Occipital lobe (tissue), 2 donors: Measurements from ENCODE around the gene TASOR. TPM values are rescaled to one million over a fixed set of nuclear protein-coding genes. Genes with fewer than 3 reads are reported as not detected.
A peak's percentile ranks its signal among the peaks of the same experiment; 100 is the strongest.
"Not testable (repeated sequence)": the region's sequence is repeated elsewhere in the genome, so short reads cannot be mapped to it uniquely, and the experiment has no call there.

Experiments used
- DNase-seq: peaks from one replicate; lab custom pipeline; 2025; lab: John Stamatoyannopoulos, UW
- total RNA-seq: library from RNA; depleted of rRNA; stranded (reverse); fragments of >200 nt; gene quantifications from one replicate; pipeline ENCODE4 v1.2.3, GENCODE V29; 2014

TASOR gene, protein sequence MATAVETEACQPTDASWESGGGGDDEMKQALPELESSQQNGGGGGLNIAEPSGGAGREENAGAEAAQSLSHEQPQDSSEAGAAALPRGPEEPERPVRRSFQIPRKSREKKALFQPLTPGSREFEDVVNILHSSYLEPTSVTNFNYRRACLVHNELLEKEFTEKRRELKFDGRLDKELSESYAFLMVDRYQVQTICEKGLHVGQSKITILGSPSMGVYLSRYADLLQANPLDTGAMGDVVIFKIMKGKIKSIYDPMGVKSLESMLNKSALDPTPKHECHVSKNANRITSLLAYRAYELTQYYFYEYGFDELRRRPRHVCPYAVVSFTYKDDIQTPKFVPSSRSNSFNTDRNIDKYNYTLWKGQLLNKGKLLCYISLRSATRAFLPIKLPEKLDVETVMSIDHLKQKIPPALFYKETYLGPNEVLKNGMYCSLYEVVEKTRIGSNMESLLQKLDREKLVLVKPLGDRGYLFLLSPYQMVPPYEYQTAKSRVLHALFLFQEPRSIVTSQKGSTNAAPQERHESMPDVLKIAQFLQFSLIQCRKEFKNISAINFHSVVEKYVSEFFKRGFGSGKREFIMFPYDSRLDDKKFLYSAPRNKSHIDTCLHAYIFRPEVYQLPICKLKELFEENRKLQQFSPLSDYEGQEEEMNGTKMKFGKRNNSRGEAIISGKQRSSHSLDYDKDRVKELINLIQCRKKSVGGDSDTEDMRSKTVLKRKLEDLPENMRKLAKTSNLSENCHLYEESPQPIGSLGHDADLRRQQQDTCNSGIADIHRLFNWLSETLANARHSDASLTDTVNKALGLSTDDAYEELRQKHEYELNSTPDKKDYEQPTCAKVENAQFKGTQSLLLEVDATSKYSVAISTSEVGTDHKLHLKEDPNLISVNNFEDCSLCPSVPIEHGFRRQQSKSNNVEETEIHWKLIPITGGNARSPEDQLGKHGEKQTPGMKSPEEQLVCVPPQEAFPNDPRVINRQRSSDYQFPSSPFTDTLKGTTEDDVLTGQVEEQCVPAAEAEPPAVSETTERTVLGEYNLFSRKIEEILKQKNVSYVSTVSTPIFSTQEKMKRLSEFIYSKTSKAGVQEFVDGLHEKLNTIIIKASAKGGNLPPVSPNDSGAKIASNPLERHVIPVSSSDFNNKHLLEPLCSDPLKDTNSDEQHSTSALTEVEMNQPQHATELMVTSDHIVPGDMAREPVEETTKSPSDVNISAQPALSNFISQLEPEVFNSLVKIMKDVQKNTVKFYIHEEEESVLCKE (N-terminal part only)
- 213 TPM for total RNA-seq

DNA sequence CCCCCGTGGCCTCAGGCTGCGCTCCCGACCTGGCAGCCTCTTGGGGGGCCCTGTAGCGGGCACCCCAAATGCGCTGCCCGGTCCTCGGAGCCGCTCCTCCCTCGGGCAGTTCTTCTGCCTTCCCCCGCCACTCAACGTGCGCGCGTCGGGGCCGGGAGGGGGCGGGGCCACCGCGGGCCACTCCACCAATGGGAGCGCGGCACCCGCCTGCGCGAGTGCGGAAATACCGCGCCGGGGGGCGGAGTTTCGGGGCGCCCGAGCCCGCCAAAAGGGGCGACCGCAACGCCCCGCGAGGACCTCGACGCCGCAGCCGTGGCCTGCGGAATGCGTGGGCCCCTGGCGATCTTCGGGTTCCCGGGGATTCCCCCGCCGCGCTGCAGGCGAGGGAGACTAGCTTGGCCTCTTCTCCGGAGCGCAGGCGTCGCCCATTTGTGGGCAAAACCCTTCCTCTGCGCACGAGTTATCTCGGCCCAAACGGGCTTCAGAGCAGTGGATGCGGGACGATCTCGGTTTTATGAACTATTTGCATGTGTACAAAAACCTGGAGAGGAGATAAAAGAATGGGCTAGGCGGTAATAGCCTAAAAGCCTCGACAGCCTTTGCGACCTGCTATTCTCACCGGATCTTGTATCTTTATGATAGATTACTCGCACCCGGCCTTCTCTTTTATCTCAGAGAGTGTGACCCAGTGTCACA, at the start of gene TASOR:
Gene TASOR (minus strand): TSS at position 144 of the 696 bp plus-strand sequence. CDS start 259 bp downstream, outside the sequence.
- DNase-seq = peak; percentile 72

DNA sequence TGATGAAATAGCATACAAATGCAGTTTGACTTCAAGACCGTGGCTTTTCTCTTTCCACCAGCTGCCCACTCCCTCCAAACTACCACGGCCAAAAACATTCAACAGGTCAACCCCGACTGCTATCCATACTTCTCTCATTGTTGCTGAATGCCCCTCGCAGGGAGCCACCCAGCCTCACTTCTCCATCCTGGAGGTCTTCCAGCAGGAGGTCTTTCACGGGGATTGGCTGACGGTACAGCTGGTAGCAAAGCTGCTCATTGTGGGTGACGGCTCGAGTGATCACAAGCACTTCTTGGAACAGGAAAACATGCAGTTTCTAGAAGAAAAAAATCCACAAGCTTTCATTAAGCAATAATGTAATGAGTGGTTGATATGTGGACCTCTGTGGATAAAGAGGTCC, 49.0 kb upstream of the TASOR start:
- no peak for DNase-seq

DNA sequence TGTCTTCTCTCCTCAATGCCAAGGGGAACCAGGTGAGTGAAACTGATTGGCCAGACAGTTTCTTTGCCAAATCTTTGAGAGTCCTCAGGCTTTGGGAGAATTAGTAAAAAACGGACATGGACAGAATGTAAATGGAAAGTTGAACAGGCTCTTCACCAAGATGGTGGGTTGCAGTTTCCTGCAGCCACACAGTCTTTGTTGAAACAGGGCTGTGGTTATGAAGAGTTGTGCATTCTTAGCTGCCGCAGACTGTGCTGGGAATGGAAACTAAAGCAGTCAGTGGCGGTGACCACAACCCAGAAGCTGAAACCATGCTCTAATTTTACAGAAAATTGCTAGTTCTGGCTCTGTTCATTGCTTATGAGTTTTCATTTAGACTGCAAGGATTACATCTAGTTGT, 42.1 kb upstream of the TASOR start:
- no peak for DNase-seq

DNA sequence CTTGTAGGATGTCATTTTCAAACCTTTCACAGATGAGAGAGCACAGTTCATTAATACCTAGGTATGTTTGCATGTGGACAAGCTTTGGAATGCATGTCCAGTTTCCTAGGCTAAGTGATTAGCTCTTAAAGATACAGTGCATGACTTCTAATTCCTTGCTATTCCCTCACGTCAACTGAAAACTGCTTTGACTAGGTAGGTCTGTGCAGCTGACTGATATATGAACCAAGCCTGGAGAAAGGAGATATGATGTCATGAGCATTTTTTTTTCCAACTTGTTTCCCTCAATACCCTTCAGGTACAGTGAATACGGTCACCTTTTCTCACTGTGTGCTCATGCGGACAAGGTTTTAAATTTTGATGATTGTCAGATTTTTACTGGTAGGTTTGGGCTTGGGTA, 41.6 kb upstream of the TASOR start:
- no peak for DNase-seq

DNA sequence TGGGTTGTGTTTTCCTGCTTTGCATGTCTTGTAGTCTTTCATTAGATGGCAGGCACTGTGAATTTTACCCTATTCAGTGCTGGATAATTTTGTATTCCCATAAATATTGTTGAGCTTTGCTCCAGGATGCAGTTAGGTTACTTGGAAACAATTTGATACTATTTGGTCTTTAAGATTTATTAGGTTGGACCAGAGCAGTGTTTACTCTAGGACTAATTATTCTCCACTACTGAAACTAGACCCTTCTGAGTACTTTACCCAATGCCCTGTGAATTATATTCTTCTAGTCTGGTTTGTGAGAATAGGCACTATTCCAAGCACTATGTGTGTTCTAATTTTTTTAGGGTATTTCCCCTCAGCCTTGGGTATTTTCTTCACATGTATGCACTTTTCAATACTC, 37.8 kb upstream of the TASOR start:
- DNase-seq = no peak

DNA sequence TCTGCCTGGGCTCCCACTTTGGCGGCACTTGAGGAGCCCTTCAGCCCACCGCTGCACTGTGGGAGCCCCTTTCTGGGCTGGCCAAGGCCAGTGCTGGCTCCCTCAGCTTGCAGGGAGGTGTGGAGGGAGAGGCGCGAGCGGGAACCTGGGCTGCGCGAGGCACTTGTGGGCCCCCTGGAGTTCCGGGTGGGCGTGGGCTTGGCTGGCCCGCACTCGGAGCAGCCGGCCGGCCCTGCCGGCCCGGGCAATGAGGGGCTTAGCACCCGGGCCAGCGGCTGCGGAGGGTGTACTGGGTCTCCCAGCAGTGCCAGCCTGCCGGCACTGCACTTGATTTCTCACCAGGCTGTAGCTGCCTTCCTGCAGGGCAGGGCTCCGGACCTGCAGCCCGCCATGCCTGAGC, 35.7 kb upstream of the TASOR start:
- DNase-seq = not testable (repeated sequence)

DNA sequence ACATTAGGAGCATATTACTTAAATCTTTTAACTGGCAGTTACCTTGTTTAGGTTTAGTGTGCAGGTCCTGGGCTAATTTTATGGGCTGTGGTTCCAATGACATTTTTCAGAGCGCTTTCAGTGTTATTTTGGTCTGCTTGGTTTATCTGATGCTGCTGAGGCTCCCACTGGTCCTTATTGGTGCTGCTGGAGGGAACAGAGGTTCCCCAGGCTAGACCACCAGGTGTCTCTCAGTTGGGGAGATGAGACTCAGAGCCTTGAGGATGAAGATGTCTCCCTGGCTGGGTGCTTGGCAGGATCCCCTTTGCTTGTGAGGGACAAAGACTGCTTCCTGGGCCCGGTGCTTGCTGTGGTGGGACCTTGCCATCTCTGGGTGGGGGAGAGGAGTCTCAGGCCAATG, 28.3 kb upstream of the TASOR start:
- no peak for DNase-seq

DNA sequence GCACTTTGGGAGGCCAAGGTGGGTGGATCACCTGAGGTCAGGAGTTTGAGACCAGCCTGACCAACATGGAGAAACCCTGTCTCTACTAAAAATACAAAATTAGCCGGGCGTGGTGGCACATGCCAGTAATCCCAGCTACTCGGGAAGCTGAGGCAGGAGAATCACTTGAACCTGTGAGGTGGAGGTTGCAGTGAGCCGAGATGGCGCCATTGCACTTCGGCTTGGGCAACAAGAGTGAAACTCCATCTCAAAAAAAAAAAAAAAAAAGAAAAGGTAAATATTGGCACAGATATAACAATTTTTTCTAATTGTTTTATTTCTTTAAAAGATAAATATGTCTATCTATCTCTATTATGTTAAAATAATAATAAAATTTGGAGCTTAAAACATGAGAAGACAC, 24.3 kb upstream of the TASOR start:
- not testable (repeated sequence) for DNase-seq

DNA sequence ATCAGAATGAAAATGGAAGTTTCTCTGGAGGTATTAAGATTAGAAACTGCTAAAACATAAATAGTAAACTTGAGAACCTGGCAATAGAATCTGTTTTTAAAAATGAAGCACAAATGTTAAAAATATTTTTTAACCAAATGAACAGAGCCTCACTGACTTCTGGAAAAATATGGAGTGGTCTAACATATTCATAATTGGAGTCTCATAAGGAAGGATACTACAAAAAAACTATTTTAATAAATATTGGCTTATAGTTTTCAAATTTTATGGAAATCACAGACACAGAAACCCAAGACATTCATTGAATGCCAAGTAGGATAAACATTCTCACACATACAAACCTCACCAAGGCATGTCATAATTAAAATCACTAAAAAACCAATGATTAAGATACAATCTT, 23.6 kb upstream of the TASOR start:
- DNase-seq = no peak

DNA sequence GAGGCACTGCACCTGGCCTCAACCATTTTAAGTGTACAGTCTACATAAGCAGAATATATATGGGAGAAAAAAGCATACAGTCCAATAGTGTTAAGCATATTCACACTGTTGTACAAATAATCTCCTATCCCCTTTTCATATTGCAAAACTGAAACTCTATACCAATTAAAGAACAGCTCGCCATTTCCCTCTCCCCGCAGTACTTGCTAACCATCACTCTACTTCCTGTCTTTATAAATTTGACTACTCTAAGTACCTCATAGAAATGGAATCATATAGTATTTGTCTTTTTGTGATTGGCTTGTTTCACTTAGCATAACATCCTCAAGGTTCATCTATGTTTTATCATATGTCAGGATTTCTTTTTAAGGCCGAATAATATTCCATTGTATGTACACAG, 21.6 kb upstream of the TASOR start:
- no peak for DNase-seq

DNA sequence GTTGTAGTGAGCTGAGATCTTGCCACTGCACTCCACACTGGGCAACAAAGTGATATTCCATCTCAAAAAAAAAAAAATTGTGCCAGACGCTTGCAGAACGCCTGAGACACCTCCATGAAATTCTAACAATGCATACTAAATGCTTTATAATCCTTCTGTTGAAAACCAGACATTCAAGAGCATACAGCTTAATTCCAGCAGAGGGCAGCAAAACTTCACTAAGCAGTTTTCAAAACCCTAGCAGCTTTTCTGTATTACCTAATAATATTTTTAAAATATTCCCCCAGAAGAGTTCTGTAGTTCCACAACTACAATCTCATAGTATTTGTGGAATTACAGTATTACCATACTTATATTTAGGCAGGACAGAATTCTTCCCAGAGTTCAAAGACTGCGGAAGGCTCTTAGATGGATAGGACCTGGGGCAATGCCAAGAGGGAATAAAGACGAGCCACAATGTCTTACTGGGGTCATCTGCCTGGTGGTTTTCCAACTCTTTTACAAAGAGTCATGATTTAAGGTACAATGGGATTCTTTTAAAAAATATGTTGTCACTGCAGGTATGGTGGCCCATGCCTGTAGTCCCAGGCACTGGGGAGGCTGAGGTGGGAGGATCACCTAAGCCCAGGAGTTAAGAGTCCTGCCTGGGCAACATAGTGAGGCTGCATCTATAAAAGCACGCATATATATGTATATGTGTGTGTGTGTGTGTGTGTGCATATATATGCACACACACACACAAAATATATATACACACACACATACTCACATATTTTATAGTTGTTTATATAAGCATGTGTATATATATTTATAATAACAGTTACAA, 19.6 kb upstream of the TASOR start:
- DNase-seq = no peak

DNA sequence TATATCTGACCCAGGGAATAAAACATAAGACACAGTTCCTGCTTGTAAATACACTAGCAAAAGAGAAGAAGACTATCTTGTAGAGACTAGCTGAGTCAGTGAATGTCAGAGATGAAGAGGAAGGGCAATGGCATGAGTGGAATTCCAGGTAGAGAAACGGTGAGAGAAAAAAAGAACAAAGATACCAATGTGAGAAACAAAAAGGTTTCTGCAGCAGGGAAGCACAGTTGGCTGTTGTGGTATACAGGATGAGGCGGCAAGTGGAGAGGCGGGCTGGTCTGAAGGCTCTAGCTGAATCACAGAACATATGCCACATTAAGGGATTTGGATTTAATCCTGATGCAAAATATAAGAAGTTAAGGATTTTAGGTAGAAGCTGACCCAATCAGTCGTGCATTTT, 17.1 kb upstream of the TASOR start:
- DNase-seq = no peak

DNA sequence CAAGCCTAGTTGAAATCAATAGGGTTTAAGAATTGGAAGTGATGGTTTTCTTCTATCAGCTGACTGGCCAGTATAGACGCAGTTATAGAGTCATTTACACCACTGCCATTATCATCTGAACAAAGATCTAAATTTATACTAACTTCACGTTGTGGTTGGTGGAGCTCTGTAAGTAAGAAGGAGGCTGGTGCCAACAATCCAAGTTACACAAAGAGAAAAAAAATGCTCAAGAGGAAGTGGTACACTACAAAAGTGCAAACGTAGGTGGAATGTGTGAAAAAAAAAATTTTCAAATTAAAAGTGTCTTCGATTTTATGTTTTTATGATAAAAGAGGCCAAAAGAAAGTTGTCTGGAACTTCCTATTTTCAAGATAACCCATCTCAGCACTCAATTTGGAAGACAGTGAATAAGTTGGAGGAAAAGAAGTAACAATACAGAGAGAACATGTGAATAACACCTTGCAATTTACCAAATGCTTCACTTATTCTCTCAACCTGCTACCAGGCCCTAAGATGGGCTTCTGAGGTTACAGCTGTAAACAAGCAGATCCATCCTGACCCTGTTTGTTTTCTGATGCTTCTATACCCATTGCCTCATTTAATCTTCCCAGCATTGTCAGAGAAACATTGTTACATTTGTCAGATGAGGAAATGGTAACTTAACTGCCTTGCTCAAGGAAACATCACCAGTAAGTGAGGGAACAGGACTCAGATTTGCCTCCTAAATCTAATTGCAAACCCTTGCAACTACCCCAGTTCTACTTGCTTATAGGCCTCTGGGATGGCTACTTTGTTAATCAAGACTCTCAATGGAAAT, 12.0 kb upstream of the TASOR start:
- no peak for DNase-seq

DNA sequence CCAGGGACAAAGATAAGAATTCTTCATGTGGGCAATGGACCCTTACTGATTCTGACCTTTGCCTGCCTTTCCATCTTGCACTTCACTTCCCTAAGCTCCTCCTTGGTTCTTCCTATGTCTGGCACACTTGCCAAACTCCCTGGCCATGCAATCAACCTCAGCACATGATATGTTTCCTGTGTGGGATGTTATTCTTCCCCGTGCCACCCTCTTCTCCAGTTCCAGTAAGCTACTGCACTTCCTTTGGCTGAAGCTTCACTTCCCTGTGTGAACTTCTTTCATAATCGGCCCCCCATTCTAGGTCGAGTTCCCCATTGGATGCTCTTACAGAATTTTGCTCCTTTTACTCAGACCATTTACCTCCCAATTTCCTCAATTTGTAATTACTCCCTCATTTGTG, 10.7 kb upstream of the TASOR start:
- DNase-seq = no peak

DNA sequence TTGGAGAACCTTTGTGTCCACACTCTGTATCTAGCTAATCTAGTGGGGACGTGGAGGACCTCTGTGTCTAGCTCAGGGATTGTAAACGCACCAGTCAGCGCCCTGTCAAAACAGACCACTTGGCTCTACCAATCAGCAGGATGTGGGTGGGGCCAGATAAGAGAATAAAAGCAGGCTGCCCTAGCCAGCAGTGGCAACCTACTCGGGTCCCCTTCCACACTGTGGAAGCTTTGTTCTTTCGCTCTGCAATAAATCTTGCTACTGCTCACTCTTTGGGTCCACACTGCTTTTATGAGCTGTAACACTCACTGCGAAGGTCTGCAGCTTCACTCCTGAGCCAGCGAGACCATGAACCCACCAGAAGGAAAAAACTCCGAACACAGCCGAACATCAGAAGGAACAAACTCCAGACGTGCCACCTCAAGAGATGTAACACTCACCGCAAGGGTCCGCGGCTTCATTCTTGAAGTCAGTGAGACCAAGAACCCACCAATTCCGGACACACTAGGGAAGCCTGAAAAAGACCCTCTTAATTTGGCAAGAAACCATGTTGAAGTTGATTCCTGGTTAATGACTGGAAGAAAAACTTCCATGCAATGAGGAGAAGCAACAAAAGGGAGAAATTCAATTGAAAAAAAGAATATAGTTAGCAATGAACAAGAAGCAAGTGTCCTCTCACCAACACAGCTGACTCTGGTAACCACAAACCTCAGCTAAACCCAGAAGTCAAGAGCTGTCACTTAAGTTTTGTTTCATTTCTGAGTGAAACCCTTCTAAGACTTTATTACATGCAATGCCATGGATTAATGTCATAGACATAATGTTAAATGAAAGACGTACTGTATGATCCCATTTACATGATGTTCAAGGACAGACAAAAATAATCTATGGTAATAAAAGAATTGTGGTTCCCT, 9.7 kb upstream of the TASOR start:
- not testable (repeated sequence) for DNase-seq

DNA sequence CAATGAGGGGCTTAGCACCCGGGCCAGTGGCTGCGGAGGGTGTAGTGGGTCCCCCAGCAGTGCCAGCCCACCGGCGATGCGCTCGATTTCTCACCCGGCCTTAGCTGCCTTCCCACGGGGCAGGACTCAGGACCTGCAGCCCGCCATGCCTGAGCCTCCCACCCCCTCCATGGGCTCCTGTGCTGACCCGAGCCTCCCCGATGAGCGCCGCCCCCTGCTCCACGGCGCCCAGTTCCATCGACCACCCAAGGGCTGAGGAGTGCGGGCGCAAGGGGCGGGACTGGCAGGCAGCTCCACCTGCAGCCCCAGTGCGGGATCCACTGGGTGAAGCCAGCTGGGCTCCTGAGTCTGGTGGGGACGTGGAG, 8.9 kb upstream of the TASOR start:
- DNase-seq = not testable (repeated sequence)

DNA sequence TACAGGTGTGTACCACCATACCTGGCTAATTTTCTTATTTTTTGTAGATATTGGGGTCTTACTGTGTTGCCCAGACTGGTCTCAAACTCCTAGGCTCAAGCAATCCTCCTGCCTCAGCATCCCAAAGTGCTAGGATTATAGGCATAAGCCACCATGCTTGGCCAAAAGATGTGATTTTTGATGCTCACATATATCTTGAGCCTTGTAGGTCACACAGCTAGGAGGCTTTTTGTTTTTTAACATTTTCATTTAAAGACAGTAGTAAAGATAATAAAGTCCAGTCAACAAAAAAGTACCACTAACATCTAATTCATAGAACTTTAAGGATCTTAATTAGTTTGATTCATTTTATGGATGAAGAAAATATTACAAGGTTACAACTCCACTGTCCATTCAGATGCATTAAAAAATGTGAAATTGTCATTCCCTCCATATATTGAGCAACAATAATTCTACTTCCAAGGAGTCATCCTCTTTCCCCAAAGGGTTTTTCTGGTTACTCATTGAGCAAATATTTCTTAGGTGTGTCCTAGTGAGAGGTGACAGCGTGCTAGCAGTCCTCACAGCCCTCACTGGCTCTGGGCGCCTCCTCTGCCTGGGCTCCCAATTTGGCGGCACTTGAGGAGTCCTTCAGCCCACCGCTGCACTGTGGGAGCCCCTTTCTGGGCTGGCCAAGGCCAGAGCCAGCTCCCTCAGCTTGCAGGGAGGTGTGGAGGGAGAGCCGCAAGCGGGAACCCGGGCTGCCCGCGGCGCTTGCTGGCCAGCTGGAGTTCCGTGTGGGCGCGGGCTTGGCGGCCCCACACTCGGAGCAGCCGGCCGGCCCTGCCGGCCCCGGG, 8.3 kb upstream of the TASOR start:
- no peak for DNase-seq

DNA sequence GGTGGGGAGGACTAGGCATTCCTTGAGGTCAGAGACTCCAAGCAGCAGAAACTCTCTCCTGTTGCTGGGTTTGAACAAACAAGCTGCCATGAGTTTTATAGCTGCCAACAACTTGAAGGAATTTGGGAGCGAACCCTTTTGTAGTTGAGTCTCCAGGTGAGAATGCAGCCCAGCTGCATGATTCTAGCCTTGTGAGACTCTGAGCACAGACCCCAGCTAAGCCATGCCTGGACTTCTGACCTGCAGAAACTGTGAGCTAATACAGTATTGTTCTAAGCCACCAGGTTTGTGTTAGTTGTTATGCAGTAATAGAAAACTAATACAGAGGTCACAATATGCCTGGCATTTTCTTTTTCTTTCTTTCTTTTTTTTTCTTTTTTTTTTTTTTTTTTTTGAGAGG, 6.2 kb upstream of the TASOR start:
- DNase-seq = no peak
